GM19324 (cell line): ENCODE data around the gene RNU7-1.

Source experiments
- ATAC-seq: cut with Tn5 transposase; IDR thresholded peaks from one replicate; pipeline ENCODE4 v1.9.1; 2021; ENCODE audit warnings: mild to moderate bottlenecking, moderate library complexity; ENCODE audit not compliant: unreplicated experiment, low FRiP score

Gene RNU7-1

GRCh38 chr12:6936636-6937480 is 6.8 kb upstream of the RNU7-1 start:
- no peak for ATAC-seq

GRCh38 chr12:6937481-6938352 is 5.9 kb upstream of the RNU7-1 start:
- ATAC-seq = peak; percentile 91

- no peak for ATAC-seq
Observed at GRCh38 chr12:6938353-6939190, 5.0 kb upstream of the RNU7-1 start.

GRCh38 chr12:6939191-6939540 is 4.5 kb upstream of the RNU7-1 start:
- ATAC-seq = no peak

- no peak for ATAC-seq
Observed at GRCh38 chr12:6941267-6941666, 2.3 kb upstream of the RNU7-1 start.

- ATAC-seq = no peak
Observed at GRCh38 chr12:6941782-6942181, 1.8 kb upstream of the RNU7-1 start.

- ATAC-seq = no peak
Observed at GRCh38 chr12:6942331-6942665, 1.3 kb upstream of the RNU7-1 start.

- peak; percentile 16 for ATAC-seq
Observed at GRCh38 chr12:6943389-6943721, 261 bp upstream of the RNU7-1 start.

- peak; percentile 34 for ATAC-seq
Observed at GRCh38 chr12:6944381-6945186, 968 bp downstream of the RNU7-1 start.

- no peak for ATAC-seq
Observed at GRCh38 chr12:6945613-6946012, 2.0 kb downstream of the RNU7-1 start.

GRCh38 chr12:6946033-6946919 is 2.7 kb downstream of the RNU7-1 start:
- ATAC-seq = no peak

GRCh38 chr12:6946920-6947374 is 3.3 kb downstream of the RNU7-1 start:
- ATAC-seq = no peak

GRCh38 chr12:6947615-6948014 is 4.0 kb downstream of the RNU7-1 start:
- ATAC-seq = no peak

- ATAC-seq = no peak
Observed at GRCh38 chr12:6948873-6949594, 5.4 kb downstream of the RNU7-1 start.

GRCh38 chr12:6950401-6950801 is 6.8 kb downstream of the RNU7-1 start:
- ATAC-seq = no peak

- ATAC-seq = peak; percentile 22
Observed at GRCh38 chr12:6950811-6951540, 7.4 kb downstream of the RNU7-1 start, which contains the start of gene PTPN6. TSS of gene PTPN6 (plus strand) at chr12:6951356. CDS start at chr12:6951513, 157 bp downstream.

GRCh38 chr12:6951551-6952120 is 8.0 kb downstream of the RNU7-1 start:
- no peak for ATAC-seq
